CD1c-positive myeloid dendritic cell (primary cell): ENCODE results near the gene SLC1A6.
"Not testable (repeated sequence)": the region's sequence is repeated elsewhere in the genome, so short reads cannot be mapped to it uniquely, and the experiment has no call there.

Source experiments
- DNase-seq: peaks from one replicate; pipeline ENCODE4 v3.0.0-alpha.2; 2016; ENCODE audit errors: extremely low spot score

Gene SLC1A6

GRCh38 chr19:14979476-14980255, at the start of gene SLC1A6:
TSS of gene SLC1A6 (minus strand) at chr19:14979864. CDS start at chr19:14972910, 6,954 bp downstream.
- DNase-seq, result no peak

- DNase-seq, result no peak
These were observed 48.8 kb upstream of the SLC1A6 start for GRCh38 chr19:15028490-15028889.

- DNase-seq, result no peak
These were observed 45.6 kb upstream of the SLC1A6 start for GRCh38 chr19:15025217-15025616.

GRCh38 chr19:15022752-15023151, 43.1 kb upstream of the SLC1A6 start:
- no peak for DNase-seq

- DNase-seq, result no peak
These were observed 41.8 kb upstream of the SLC1A6 start for GRCh38 chr19:15021286-15022007.

- DNase-seq, result not testable (repeated sequence)
These were observed 39.2 kb upstream of the SLC1A6 start for GRCh38 chr19:15018836-15019235.

- peak; percentile 10 for DNase-seq
These were observed 36.4 kb upstream of the SLC1A6 start for GRCh38 chr19:15015946-15016542.

- DNase-seq, result no peak
These were observed 34.9 kb upstream of the SLC1A6 start for GRCh38 chr19:15014579-15014978.

- DNase-seq, result no peak
These were observed 31.0 kb upstream of the SLC1A6 start for GRCh38 chr19:15010501-15011300.

GRCh38 chr19:15008308-15008707, 28.6 kb upstream of the SLC1A6 start:
- DNase-seq, result no peak

- no peak for DNase-seq
These were observed 18.3 kb upstream of the SLC1A6 start for GRCh38 chr19:14997981-14998380.

- no peak for DNase-seq
These were observed 13.1 kb upstream of the SLC1A6 start for GRCh38 chr19:14992780-14993179.

- DNase-seq, result no peak
These were observed 5.5 kb upstream of the SLC1A6 start for GRCh38 chr19:14985133-14985532.

GRCh38 chr19:14978161-14978776, 1.4 kb downstream of the SLC1A6 start:
- DNase-seq, result no peak

- DNase-seq, result no peak
These were observed 2.5 kb downstream of the SLC1A6 start for GRCh38 chr19:14977128-14977527.

- DNase-seq, result no peak
These were observed 5.2 kb downstream of the SLC1A6 start for GRCh38 chr19:14974488-14974887.

- no peak for DNase-seq
These were observed 7.0 kb downstream of the SLC1A6 start for GRCh38 chr19:14972676-14973075.

- no peak for DNase-seq
These were observed 8.2 kb downstream of the SLC1A6 start for GRCh38 chr19:14971474-14971873.

- no peak for DNase-seq
These were observed 11.4 kb downstream of the SLC1A6 start for GRCh38 chr19:14968247-14968646.

GRCh38 chr19:14961956-14962685, 17.5 kb downstream of the SLC1A6 start:
- no peak for DNase-seq

- DNase-seq, result no peak
These were observed 20.4 kb downstream of the SLC1A6 start for GRCh38 chr19:14959263-14959662.
